Right ventricle myocardium inferior (tissue), 1 donor: Measurements from ENCODE around the gene STAMBP. TPM values are rescaled to one million over a fixed set of nuclear protein-coding genes. Genes with fewer than 3 reads are reported as not detected.

ENCODE experiments used
- ATAC-seq: fragments of 200-7000 bp; cut with Tn5 transposase; one replicate; pipeline ENCODE4 v1.9.1; 2020; ENCODE audit warnings: mild to moderate bottlenecking, moderate library complexity
- DNase-seq: peaks from one replicate; pipeline ENCODE4 v3.0.0; 2021; ENCODE audit errors: missing footprints
- intact Hi-C: fragments of 100-400 bp; cut with DNase I; formaldehyde crosslinking; loops from one replicate; pipeline ENCODE4 v1.11.0; 2022
- total RNA-seq: library from RNA; stranded (reverse); fragmentation: NEBNext Ultra II Directional; extraction: Animal tissue kit (Norgen Biotek cat#: 25700); gene quantifications from one replicate; pipeline ENCODE4 v1.2.1, GENCODE V29; 2021
- donor health status: DM: no; HTN: yes; CAD: no; lungs with severe emphysema.

The STAMBP gene
- total RNA-seq, 1 donor from 2014 or later, result 27.8 TPM

GRCh38 chr2:73915437-73915993 is 86.8 kb downstream of the STAMBP start:
- DNase-seq (no peak), ATAC-seq (no peak)
- intact Hi-C loops, result no loop called here

DNA sequence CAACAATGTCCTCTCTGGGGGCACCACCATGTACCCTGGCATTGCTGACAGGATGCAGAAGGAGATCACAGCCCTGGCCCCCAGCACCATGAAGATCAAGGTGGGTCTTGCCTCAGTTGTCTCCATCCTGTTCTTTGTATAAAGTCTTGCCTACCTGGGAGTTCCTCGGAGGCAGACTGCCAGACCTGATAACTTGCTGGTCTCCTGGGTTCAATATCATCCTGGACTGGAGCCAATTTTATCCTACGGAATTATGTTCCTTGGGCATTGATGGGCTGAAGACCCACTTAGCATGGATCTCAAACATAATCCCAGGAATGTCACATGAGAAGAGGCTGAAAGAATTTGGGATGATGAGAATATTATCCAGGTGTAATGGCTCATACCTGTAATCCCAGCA is 87.9 kb downstream of the STAMBP start:
- DNase-seq, result no peak
- intact Hi-C loops, result no loop called here
- no peak for ATAC-seq

GRCh38 chr2:73917296-73917695 is 88.5 kb downstream of the STAMBP start:
- no peak for ATAC-seq
- intact Hi-C loops, result no loop called here
- no peak for DNase-seq

- intact Hi-C loops, result no loop called here
- ATAC-seq, result no peak
- no peak for DNase-seq
These were observed 89.0 kb downstream of the STAMBP start for GRCh38 chr2:73917696-73918207.

- ATAC-seq, result no peak
- intact Hi-C loops, result no loop called here
- no peak for DNase-seq
These were observed 90.1 kb downstream of the STAMBP start for GRCh38 chr2:73918856-73919255.

GRCh38 chr2:73919596-73920228 is 91.0 kb downstream of the STAMBP start:
- intact Hi-C loops, result loop anchor here (10.0 kb wide), 1 partner anchor 225 kb away; the partner anchor contains the start of gene BOLA3
- DNase-seq (no peak), ATAC-seq (no peak)

DNA sequence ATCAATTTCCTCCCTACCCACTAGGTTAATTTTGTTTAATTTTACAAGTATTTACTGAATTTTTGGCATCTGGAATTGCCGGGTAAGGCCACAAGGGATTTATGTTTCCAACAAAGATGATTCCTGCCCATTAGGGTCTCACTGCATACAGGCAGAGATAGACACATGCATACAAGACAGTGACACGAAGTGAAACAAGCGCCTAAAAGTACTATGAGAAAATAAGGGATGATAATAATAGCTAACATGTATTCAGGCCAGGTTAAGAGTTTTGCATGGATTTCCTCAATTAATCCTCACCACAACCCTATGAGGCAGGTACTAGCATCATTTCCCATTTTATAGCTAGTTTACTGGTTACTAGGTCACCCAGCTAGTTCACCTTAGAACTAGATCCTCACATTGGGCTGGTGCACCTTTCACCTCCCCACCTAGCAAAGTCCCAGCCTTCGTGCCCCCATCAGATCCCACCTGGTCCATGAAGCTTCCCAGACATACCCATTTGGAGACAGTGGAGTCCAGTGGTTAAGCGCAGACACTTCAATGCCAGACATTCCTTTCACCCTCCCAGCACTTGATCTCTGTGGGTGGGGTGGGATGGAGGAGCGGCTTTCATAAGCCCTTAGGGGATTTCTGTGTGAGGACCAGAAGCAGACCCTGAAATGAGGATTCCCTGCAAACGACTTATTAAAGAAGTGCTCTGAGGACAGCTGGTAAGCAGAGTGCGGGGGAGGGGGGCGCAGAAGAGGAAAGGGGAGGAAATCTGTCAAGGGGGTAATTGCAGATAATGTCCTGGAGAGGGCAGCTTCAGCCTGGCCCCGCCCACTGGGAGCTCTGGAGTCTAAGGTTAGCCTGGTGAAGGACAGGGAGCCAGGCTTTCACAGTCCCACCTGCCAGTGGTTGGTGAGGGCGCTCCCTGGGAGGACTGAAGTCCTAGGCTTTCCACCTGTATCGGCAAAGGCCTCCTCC is 92.1 kb downstream of the STAMBP start:
- ATAC-seq (peak; percentile 34), DNase-seq (peak; percentile 76)
- intact Hi-C loops, result loop anchor here (10.0 kb wide), 1 partner anchor 224 kb away; the partner anchor contains the start of gene BOLA3

DNA sequence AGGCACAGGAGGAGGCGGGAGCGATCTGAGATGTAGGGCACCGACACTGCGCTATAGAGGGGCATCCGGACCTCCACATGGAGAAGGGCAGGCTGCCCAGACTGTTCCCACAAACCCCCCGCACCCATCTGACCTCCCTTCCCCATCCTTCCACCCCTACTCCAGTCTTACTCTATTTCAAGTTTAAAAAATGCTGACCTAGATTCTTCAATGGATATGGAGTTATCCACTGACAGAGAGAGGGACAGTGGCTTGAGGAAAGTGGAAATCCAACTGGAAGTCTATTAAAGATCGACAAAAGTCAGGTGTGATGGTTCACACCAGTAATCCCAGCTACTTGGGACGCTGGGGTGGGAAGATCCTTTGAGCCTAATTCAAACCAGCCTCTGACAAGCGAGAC is 92.8 kb downstream of the STAMBP start:
- ATAC-seq, result no peak
- intact Hi-C loops, result loop anchor here (10.0 kb wide), 1 partner anchor 223 kb away; the partner anchor contains the start of gene BOLA3
- no peak for DNase-seq

DNA sequence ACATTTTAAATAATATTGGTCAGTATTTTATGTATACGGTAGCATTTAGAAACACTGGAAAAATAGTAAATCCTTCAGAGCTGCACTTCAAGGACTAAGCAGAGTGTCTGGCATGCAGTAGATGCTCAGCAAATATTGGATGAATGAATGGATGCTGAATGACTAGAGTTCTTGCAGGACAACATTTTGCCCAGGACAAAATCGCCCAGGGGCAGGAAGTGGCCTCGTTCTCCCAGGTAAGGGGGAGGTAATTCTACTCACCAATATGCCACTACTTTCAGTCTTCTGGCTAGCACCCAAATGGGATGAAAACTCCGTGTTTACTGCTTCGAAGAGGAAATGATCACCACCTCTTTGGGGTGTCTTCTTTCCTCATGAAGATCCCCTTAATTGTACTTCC is 93.9 kb downstream of the STAMBP start:
- ATAC-seq (no peak), DNase-seq (no peak)
- intact Hi-C loops, result loop anchor here (10.0 kb wide), 1 partner anchor 222 kb away; the partner anchor contains the start of gene BOLA3

Other genes with a start within 250 kb of the STAMBP start
- gene NAT8, start 186.5 kb upstream of the STAMBP start, total RNA-seq, result not detected
- gene TPRKB, start 91.6 kb upstream of the STAMBP start, total RNA-seq, result 45.9 TPM
- 10.6 TPM for gene DUSP11, start 48.9 kb upstream of the STAMBP start, total RNA-seq
- gene C2orf78, start 44.8 kb upstream of the STAMBP start, total RNA-seq, result not detected
- 1.9 TPM for gene ACTG2, start 64.0 kb downstream of the STAMBP start, total RNA-seq
- gene DGUOK, start 97.9 kb downstream of the STAMBP start, total RNA-seq, result 17.9 TPM
- 2.6 TPM for gene TET3, start 155.9 kb downstream of the STAMBP start, total RNA-seq